Naive thymus-derived CD4-positive, alpha-beta T cell (primary cell): Measurements from ENCODE around the gene RPTOR. TPM values are rescaled to one million over a fixed set of nuclear protein-coding genes. Genes with fewer than 3 reads are reported as not detected.

ENCODE experiments used
- ATAC-seq: fragments of 150-1000 bp; cut with Tn5 transposase; 2 replicates; pipeline ENCODE4 v1.10.0; 2021; ENCODE audit warnings: mild to moderate bottlenecking, moderate library complexity
- CTCF ChIA-PET: fragments of 350-600 bp; sonication (Branson Sonifier 250); formaldehyde crosslinking; loops from one replicate; lab custom pipeline; 2021; ENCODE audit warnings: antibody characterized with exemption; lab: Charles Lee
- POLR2A ChIA-PET: fragments of 350-600 bp; sonication (Branson Sonifier 250); formaldehyde crosslinking; loops from one replicate; lab custom pipeline; 2021; ENCODE audit warnings: antibody characterized with exemption, inconsistent platforms; lab: Charles Lee
- DNase-seq, 9 donors: peaks; one replicate each; pipeline versions ENCODE4 v3.0.0 to v3.0.0-alpha.2; 2020 to 2022; ENCODE audit warnings: mixed read lengths in 1 of 9
- H3K27ac ChIP-seq: one replicate; pipeline ENCODE4 v1.7.0; 2013; ENCODE audit warnings: mild to moderate bottlenecking, low read depth, low read length, moderate library complexity
- H3K27me3 ChIP-seq, 2 donors: one replicate each; pipeline ENCODE4 v1.7.0; 2013; ENCODE audit warnings: low read length in 2 of 2, mild to moderate bottlenecking in 2 of 2, moderate library complexity in 2 of 2; ENCODE audit not compliant: control insufficient read depth in 2 of 2, insufficient read depth in 2 of 2
- H3K36me3 ChIP-seq, 3 experiments: 1 replicate in 2 of 3; 2 replicates in 1 of 3; pipeline ENCODE4 v1.7.0; 2013; ENCODE audit warnings: low read length in 3 of 3, mild to moderate bottlenecking in 3 of 3, moderate library complexity in 1 of 3; ENCODE audit not compliant: insufficient read depth in 3 of 3, control insufficient read depth in 2 of 3
- H3K4me1 ChIP-seq, 2 donors: one replicate each; pipeline ENCODE4 v1.7.0; 2013; ENCODE audit warnings: low read length in 2 of 2, mild to moderate bottlenecking in 2 of 2, moderate library complexity in 1 of 2; ENCODE audit not compliant: control insufficient read depth in 2 of 2, insufficient read depth in 2 of 2
- H3K4me3 ChIP-seq: 2 replicates; pipeline ENCODE4 v1.7.0; 2013; ENCODE audit warnings: mild to moderate bottlenecking, low read length
- H3K9me3 ChIP-seq, 3 experiments: 1 replicate in 2 of 3; 2 replicates in 1 of 3; pipeline ENCODE4 v1.7.0; 2013; ENCODE audit warnings: low read length in 3 of 3; ENCODE audit not compliant: control insufficient read depth in 2 of 3
- H3K27ac Mint-ChIP-seq, 9 donors: one replicate each; pipeline ENCODE4 v1.8.0; 2020 to 2022; ENCODE audit warnings: mixed read lengths in 9 of 9, mild to moderate bottlenecking in 8 of 9, moderate library complexity in 5 of 9, inconsistent platforms in 2 of 9
- H3K27me3 Mint-ChIP-seq, 5 donors: one replicate each; pipeline ENCODE4 v1.8.0; 2021 to 2022; ENCODE audit warnings: mixed read lengths in 5 of 5, mild to moderate bottlenecking in 1 of 5
- H3K36me3 Mint-ChIP-seq, 5 donors: one replicate each; pipeline ENCODE4 v1.8.0; 2020 to 2022; ENCODE audit warnings: mixed read lengths in 5 of 5, mild to moderate bottlenecking in 3 of 5, inconsistent platforms in 1 of 5
- H3K4me1 Mint-ChIP-seq, 7 donors: one replicate each; pipeline ENCODE4 v1.8.0; 2020 to 2022; ENCODE audit warnings: mixed read lengths in 7 of 7, mild to moderate bottlenecking in 3 of 7, inconsistent platforms in 1 of 7
- H3K4me3 Mint-ChIP-seq, 10 donors: one replicate each; pipeline ENCODE4 v1.8.0; 2020 to 2022; ENCODE audit warnings: mild to moderate bottlenecking in 10 of 10, mixed read lengths in 10 of 10, moderate library complexity in 6 of 10, inconsistent platforms in 2 of 10
- H3K9me3 Mint-ChIP-seq, 11 donors: one replicate each; pipeline ENCODE4 v1.8.0; 2020 to 2022; ENCODE audit warnings: mixed read lengths in 11 of 11, mild to moderate bottlenecking in 4 of 11, inconsistent platforms in 1 of 11, moderate library complexity in 1 of 11
- intact Hi-C, 2 donors: fragments of 100-400 bp; cut with micrococcal nuclease; formaldehyde crosslinking; loops; one replicate each; pipeline ENCODE4 v1.15.1; 2023
- polyA plus RNA-seq, 2 donors: library from polyadenylated mRNA; unstranded; fragments of 300-500 nt; fragmentation: Illumina TruSeq; gene quantifications; one replicate each; pipeline ENCODE4 v1.2.3, GENCODE V29; 2021
- total RNA-seq, 6 experiments: library from RNA in 5 of 6; stranded (reverse) in 5 of 6; gene quantifications; 1 replicate in 5 of 6; 2 replicates in 1 of 6; pipeline ENCODE4 v1.2.3 and lab custom pipeline; 2021 to 2026

Gene RPTOR
- total and polyA plus RNA-seq, 7 experiments from 2014 or later: 10.9 to 89.8 (median 59.9) TPM

DNA sequence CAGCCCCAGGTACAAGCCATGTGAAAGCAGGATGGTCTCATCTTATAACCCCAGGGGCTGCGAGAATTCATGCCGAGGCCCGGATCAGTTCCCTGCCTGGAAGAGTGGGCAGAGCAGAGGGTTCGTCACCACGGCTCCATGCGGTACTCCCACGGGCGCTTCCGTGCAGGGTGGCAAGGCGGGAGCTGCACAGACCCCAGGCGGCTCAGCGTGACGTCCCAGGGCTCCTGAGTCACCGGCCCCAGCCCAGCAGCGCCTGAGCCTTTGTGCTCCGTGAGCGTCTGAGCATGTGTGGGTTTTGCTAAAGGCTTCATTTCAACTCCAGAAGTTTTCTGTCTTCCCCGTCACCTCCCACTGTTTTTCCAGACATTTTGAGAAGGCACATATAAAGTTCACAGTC lies 375.8 kb downstream of the RPTOR start:
- Histone ChIP-seq H3K9me3 (no peaks in the 10 kb centered on the region), H3K4me1 (no peaks in the 10 kb centered on the region), H3K36me3 (peaks cover 0 to 92% (median 6%) of the 10 kb centered on the region in 3 experiments), H3K27ac (no peak overlapping the region), H3K27me3 (no peaks in the 10 kb centered on the region), H3K4me3 (no peak overlapping the region)
- DNase-seq (no peak), ATAC-seq (no peak)
- Mint-ChIP-seq H3K36me3 (peaks cover 0 to 33% (median 9%) of the 10 kb centered on the region in 5 donors), H3K4me1 (peaks cover 0 to 1% (median 0%) of the 10 kb centered on the region in 7 donors), H3K4me3 (no peak overlapping the region), H3K9me3 (no peaks in the 10 kb centered on the region), H3K27ac (peak overlapping the region in 1 of 9 donors; percentile 43), H3K27me3 (no peaks in the 10 kb centered on the region)
- POLR2A ChIA-PET: no interaction called here
- intact Hi-C loops: loop anchor here in 1 of 2 donors (1.0 kb wide), 1 partner anchor 20 kb away; no protein-coding TSS in a partner anchor
- CTCF ChIA-PET: no interaction called here

DNA sequence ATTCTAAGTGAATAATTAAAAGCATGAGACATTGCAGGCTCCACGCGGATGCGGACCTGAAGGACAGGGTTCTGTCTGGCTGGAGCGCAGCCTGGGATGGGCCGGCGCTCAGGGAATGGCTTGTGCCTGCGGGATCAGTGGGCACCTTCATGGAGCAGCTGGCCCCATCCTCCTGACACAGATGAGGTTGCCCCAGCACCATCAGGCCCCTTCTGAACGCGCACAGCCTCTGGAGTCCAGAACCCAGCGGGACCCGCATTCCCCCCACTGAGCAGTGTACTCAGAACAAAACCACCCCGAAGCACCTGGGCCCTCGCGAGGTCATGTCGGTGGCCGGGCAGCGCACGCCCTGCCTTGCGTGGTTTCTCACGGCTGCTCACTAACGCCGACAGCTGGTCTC lies 376.5 kb downstream of the RPTOR start:
- ATAC-seq (no peak), DNase-seq (no peak)
- no peak overlapping the region for H3K4me3 Mint-ChIP-seq
- H3K36me3 Mint-ChIP-seq: peaks cover 3 to 36% (median 9%) of the 10 kb centered on the region in 5 donors
- H3K4me1 ChIP-seq: no peaks in the 10 kb centered on the region
- intact Hi-C loops: no loop called here
- POLR2A ChIA-PET: no interaction called here
- H3K9me3 ChIP-seq: no peaks in the 10 kb centered on the region
- no peaks in the 10 kb centered on the region for H3K27me3 ChIP-seq
- H3K4me3 ChIP-seq: no peak overlapping the region
- CTCF ChIA-PET: no interaction called here
- H3K4me1 Mint-ChIP-seq: peaks cover 0 to 1% (median 0%) of the 10 kb centered on the region in 7 donors
- no peak overlapping the region for H3K27ac Mint-ChIP-seq
- no peak overlapping the region for H3K27ac ChIP-seq
- H3K36me3 ChIP-seq: peaks cover 0 to 94% (median 11%) of the 10 kb centered on the region in 3 experiments
- H3K27me3 Mint-ChIP-seq: no peaks in the 10 kb centered on the region
- no peaks in the 10 kb centered on the region for H3K9me3 Mint-ChIP-seq

DNA sequence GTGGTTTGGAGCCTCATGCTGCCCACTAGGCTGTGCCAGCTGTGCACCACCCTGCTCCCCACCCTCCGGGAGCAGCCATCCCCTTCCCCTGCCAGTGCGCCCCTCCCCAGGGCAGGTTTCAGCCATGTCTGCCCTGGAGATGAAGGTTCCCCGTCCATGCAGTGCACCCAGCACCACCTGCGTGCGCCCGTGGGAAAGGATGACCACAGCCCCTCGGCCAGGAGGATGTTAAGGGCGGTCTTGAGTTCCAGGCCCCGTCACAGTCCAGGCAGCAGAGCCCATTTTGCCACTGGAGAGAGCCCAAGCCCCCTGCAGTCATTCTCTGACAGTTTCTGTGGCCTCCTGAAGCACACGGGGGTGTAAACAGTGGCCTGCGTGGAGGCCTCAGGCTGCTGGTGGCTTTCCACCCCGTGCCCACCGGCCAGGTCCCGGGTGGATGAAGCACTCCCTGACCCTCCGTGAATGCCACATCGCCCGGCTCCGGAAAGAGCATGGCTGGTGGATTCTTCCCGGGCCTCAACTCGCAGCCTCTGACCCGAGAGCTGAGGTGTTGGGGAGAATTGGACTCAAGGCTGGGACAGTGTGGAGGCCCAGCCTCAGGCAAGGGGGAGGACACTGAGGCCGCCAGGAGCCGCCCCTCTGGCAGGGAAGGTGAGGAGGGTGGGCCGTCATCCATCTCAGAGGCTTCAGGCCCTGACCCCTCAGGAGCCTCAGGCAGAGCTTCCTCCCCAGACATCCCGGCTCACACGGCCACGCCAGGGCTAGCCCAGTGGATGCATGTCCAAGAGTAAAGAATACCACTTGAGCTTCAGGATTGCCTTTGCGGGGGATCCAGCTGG lies 377.3 kb downstream of the RPTOR start:
- ChIA-PET POLR2A (interaction anchor here (0.7 kb wide), 1 partner anchor 388 kb away, joined by 3 read pairs; no protein-coding TSS in a partner anchor), CTCF (interaction anchor here (0.6 kb wide), 1 partner anchor 292 kb away, joined by 3 read pairs; no protein-coding TSS in a partner anchor)
- DNase-seq (no peak), ATAC-seq (no peak)
- Histone ChIP-seq H3K27ac (no peak overlapping the region), H3K9me3 (no peaks in the 10 kb centered on the region), H3K4me1 (no peaks in the 10 kb centered on the region), H3K36me3 (peaks cover 0 to 95% (median 11%) of the 10 kb centered on the region in 3 experiments), H3K4me3 (no peak overlapping the region), H3K27me3 (no peaks in the 10 kb centered on the region)
- Mint-ChIP-seq H3K4me3 (no peak overlapping the region), H3K9me3 (no peaks in the 10 kb centered on the region), H3K27me3 (no peaks in the 10 kb centered on the region), H3K27ac (no peak overlapping the region), H3K36me3 (peaks cover 4 to 41% (median 9%) of the 10 kb centered on the region in 5 donors), H3K4me1 (peaks cover 0 to 4% (median 0%) of the 10 kb centered on the region in 7 donors)
- intact Hi-C loops: no loop called here

DNA sequence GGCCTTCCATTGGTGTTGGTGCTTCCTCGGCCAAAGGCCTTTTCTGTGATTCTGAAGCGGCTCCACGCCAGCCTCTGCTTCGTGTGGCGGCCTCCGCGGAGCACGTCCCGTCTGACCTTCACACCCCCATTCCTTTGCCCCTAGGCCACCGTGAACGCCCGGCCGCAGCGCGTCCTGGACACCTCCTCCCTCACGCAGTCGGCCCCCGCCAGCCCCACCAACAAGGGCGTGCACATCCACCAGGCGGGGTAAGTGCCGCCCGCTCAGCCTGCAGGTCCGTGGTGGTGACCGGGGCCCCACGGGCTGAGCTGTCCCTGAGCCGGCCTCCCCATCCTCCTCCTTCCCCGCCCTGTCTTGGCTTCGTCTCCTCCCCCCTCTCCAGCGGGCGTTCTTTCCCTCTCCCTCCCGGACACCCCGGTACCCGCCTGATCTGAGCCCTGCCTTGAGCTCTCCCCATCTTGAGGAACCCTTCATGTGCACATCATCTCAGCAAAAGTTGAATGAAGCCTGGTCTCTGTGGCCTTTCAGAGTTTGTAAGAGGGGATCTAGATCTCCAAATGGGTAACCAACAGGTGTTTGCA lies 378.0 kb downstream of the RPTOR start:
- Mint-ChIP-seq H3K4me3 (no peak overlapping the region), H3K36me3 (peaks cover 8 to 41% (median 14%) of the 10 kb centered on the region in 5 donors), H3K9me3 (no peaks in the 10 kb centered on the region), H3K27me3 (no peaks in the 10 kb centered on the region), H3K4me1 (peaks cover 0 to 4% (median 0%) of the 10 kb centered on the region in 7 donors), H3K27ac (no peak overlapping the region)
- Histone ChIP-seq H3K27me3 (no peaks in the 10 kb centered on the region), H3K4me3 (no peak overlapping the region), H3K27ac (no peak overlapping the region), H3K9me3 (no peaks in the 10 kb centered on the region), H3K36me3 (peaks cover 0 to 98% (median 9%) of the 10 kb centered on the region in 3 experiments), H3K4me1 (no peaks in the 10 kb centered on the region)
- DNase-seq: no peak
- POLR2A ChIA-PET: interaction anchor here (0.7 kb wide), 1 partner anchor 389 kb away, joined by 3 read pairs; no protein-coding TSS in a partner anchor
- intact Hi-C loops: no loop called here
- CTCF ChIA-PET: interaction anchor here (0.6 kb wide), 1 partner anchor 293 kb away, joined by 3 read pairs; no protein-coding TSS in a partner anchor
- ATAC-seq: no peak

DNA sequence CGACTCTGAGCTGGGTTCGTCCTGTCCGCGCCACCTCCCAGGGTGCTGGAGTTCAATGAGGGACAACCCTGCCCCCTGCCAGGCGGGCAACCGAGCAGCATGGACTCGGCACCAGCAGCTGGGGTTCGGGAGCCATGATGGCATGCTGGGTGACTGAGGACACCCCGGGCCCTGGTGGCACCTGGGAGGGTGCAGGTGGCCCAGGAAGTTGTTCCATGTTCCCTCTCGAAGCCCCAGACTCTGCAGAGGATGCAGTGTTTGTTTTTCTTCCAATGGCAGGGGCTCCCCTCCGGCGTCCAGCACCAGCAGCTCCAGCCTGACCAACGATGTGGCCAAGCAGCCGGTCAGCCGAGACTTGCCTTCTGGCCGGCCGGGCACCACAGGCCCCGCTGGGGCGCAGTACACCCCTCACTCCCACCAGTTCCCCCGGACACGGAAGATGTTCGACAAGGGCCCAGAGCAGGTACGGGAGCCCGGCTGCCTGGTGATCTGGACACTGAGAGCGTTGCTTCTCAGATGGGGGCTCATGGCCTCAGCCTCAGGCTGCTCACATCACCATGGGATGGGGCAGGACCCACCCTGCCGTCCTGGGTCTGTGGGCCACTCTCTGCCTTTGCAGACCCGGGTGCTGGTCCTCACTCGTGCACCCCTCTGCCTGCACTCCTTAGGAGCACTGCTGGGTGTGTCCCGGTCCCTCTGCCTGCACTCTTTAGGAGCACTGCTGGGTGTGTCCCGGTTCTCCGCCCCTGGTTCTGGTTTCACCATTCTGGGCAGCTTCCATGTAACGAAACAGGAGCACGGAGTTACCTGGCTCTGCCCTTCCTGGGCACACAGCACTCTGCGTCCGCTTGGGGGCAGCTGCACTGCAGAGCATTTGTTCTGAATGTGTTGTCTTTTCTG lies 378.8 kb downstream of the RPTOR start:
- no peaks in the 10 kb centered on the region for H3K27me3 Mint-ChIP-seq
- Histone ChIP-seq H3K27me3 (no peaks in the 10 kb centered on the region), H3K27ac (no peak overlapping the region), H3K4me3 (no peak overlapping the region), H3K4me1 (no peaks in the 10 kb centered on the region), H3K9me3 (no peaks in the 10 kb centered on the region), H3K36me3 (peaks cover 0 to 97% (median 8%) of the 10 kb centered on the region in 3 experiments)
- ChIA-PET POLR2A (no interaction called here), CTCF (interaction anchor here (0.9 kb wide), 1 partner anchor 496 kb away, joined by 3 read pairs; no protein-coding TSS in a partner anchor)
- no peak overlapping the region for H3K27ac Mint-ChIP-seq
- H3K9me3 Mint-ChIP-seq: no peaks in the 10 kb centered on the region
- peaks cover 0 to 4% (median 0%) of the 10 kb centered on the region in 7 donors for H3K4me1 Mint-ChIP-seq
- H3K36me3 Mint-ChIP-seq: peaks cover 10 to 43% (median 15%) of the 10 kb centered on the region in 5 donors
- intact Hi-C loops: no loop called here
- DNase-seq (no peak), ATAC-seq (peak; percentile 18)
- H3K4me3 Mint-ChIP-seq: no peak overlapping the region
